ENCODE measurements around the gene POLA2. TPM values are rescaled to one million over a fixed set of nuclear protein-coding genes. Genes with fewer than 3 reads are reported as not detected.

Gene POLA2
- total RNA-seq, 1 experiment from 2014 or later = 37.7 TPM

DNA sequence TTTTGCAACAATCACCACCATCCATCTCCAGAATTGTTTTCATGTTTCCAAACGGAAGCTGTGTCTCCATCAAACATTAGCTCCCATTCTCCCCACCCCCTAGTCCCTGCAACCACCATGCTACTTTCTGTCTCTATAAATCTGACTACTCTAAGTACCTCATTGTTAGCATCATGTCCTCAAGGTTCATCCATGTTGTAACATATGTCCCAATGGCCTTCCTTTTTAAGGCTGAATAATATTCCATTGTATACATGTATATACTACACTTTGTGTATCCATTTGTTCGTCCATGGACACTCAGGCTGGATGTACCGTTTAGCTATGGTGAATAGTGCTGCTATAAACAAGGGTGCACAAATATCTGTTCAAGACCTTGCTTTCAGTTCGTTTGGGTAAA, 63.7 kb downstream of the POLA2 start:
- no peak overlapping the region for H4K5ac ChIP-seq (ENCODE audit: insufficient read length, low read depth, low read length)
- no peaks in the 10 kb centered on the region for H3K9me3 ChIP-seq (ENCODE audit: control insufficient read depth, low read depth, low read length)
- no peak overlapping the region for H4K8ac ChIP-seq (replicated peaks; ENCODE audit: insufficient read length, low read depth, low read length)
- no peaks in the 10 kb centered on the region for H3K27me3 ChIP-seq (ENCODE audit: insufficient read depth, low read length)
- no peak overlapping the region for H3T11ph ChIP-seq (ENCODE audit: low read length)
- H2BK15ac ChIP-seq (ENCODE audit: low read depth, low read length) = no peak overlapping the region
- H2BK20ac ChIP-seq (ENCODE audit: low read depth, low read length, poor library complexity, severe bottlenecking) = no peak overlapping the region
- H4K20me1 ChIP-seq (ENCODE audit: control insufficient read depth, insufficient read depth, insufficient read length) = no peaks in the 10 kb centered on the region
- no peaks in the 10 kb centered on the region for H3K23me2 ChIP-seq (ENCODE audit: insufficient read length, low read depth, low read length, poor library complexity, severe bottlenecking)
- no peak overlapping the region for H3K14ac ChIP-seq (ENCODE audit: insufficient read depth, low read length)
- H3K79me1 ChIP-seq (ENCODE audit: insufficient read depth, low read depth, low read length, poor library complexity, severe bottlenecking) = peaks cover 4% of the 10 kb centered on the region
- H3K9me3 Mint-ChIP-seq = no peaks in the 10 kb centered on the region
- no peak overlapping the region for H3K27ac Mint-ChIP-seq
- no peak overlapping the region for H2AK5ac ChIP-seq (ENCODE audit: insufficient read length, low read length)
- H3K36me3 Mint-ChIP-seq (ENCODE audit: insufficient read depth in 1 of 3, low read depth in 3 of 3) = peaks cover 15 to 22% (median 22%) of the 10 kb centered on the region in 3 experiments
- H2BK120ac ChIP-seq (ENCODE audit: low read depth, low read length, poor library complexity, severe bottlenecking) = no peak overlapping the region
- H3K27me3 Mint-ChIP-seq (ENCODE audit: low read depth) = peaks cover 4% of the 10 kb centered on the region
- H2BK5ac ChIP-seq (ENCODE audit: insufficient read length, low read length) = no peak overlapping the region
- no peak overlapping the region for H3K23ac ChIP-seq (ENCODE audit: insufficient read length, low read depth, low read length)
- H3K79me2 ChIP-seq (ENCODE audit: insufficient read depth, low read length) = no peaks in the 10 kb centered on the region
- H3K4me1 Mint-ChIP-seq = peaks cover 7 to 10% of the 10 kb centered on the region in 2 experiments; a peak in 3 of 4 replicates
- DNase-seq = no peak
- H2BK12ac ChIP-seq (ENCODE audit: insufficient read length, low read depth, low read length) = no peak overlapping the region
- H3K4ac ChIP-seq (ENCODE audit: low read depth, low read length) = no peak overlapping the region
- H4K91ac ChIP-seq (ENCODE audit: insufficient read length, low read depth, low read length) = no peak overlapping the region
- no peak overlapping the region for H3K27ac ChIP-seq (ENCODE audit: insufficient read length, low read depth, low read length)
- H2AFZ ChIP-seq (ENCODE audit: low read length) = no peak overlapping the region
- no peak overlapping the region for H3K18ac ChIP-seq (ENCODE audit: insufficient read length, low read depth, low read length)
- no peaks in the 10 kb centered on the region; the same call in 1 of the 2 replicates for H3K4me1 ChIP-seq (ENCODE audit: insufficient read depth, low read length)
- no peak overlapping the region for H3K9ac ChIP-seq (ENCODE audit: extremely low read depth, insufficient read length, low read length)
- H3K56ac ChIP-seq (ENCODE audit: insufficient read length, low read depth, low read length) = no peak overlapping the region
- no peak for TF ChIP-seq CTCF (conservative IDR thresholded peaks at IDR 0.05)
- no peak overlapping the region for H3K4me3 Mint-ChIP-seq
- no peak overlapping the region for H3K4me2 ChIP-seq (ENCODE audit: insufficient read depth, insufficient read length, low read length)
- WGBS (ENCODE audit: extremely low coverage, insufficient read length, low lambda C conversion rate) = no CpG with 5 or more reads among the region's 4 CpGs

Data from H9 (cell line).